ENCODE results near the gene ZNF367.

DNA sequence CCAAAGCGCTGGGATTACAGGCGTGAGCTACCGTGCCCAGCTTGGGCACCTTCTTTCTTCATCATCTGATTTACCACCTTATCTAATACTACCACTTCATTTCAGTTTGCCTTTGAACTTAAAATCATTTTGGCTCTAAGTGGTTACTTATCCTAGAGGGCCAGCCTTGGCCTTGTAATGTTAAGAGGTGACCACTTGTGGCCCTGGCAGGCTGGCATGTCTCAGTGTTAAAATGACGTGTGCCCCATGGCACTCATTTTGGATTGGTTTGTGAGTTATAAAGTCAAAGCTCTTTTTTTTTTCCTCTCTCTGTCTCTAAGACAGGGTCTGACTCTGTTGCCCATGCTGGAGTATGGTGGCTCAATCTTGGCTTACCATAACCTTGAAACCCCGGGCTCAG, 49.6 kb upstream of the ZNF367 start:
- TF ChIP-seq, protein P1, sequence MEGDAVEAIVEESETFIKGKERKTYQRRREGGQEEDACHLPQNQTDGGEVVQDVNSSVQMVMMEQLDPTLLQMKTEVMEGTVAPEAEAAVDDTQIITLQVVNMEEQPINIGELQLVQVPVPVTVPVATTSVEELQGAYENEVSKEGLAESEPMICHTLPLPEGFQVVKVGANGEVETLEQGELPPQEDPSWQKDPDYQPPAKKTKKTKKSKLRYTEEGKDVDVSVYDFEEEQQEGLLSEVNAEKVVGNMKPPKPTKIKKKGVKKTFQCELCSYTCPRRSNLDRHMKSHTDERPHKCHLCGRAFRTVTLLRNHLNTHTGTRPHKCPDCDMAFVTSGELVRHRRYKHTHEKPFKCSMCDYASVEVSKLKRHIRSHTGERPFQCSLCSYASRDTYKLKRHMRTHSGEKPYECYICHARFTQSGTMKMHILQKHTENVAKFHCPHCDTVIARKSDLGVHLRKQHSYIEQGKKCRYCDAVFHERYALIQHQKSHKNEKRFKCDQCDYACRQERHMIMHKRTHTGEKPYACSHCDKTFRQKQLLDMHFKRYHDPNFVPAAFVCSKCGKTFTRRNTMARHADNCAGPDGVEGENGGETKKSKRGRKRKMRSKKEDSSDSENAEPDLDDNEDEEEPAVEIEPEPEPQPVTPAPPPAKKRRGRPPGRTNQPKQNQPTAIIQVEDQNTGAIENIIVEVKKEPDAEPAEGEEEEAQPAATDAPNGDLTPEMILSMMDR (IDR thresholded peaks at IDR 0.05; ENCODE audit: poor library complexity, severe bottlenecking): no peak
- no peak for TF ChIP-seq MXI1 (conservative IDR thresholded peaks at IDR 0.05; ENCODE audit: poor library complexity, severe bottlenecking)
- no peak for TF ChIP-seq EZH2 (IDR thresholded peaks at IDR 0.05; ENCODE audit: borderline replicate concordance, insufficient read depth, low read length, poor library complexity, severe bottlenecking)
- TF ChIP-seq, protein P2, sequence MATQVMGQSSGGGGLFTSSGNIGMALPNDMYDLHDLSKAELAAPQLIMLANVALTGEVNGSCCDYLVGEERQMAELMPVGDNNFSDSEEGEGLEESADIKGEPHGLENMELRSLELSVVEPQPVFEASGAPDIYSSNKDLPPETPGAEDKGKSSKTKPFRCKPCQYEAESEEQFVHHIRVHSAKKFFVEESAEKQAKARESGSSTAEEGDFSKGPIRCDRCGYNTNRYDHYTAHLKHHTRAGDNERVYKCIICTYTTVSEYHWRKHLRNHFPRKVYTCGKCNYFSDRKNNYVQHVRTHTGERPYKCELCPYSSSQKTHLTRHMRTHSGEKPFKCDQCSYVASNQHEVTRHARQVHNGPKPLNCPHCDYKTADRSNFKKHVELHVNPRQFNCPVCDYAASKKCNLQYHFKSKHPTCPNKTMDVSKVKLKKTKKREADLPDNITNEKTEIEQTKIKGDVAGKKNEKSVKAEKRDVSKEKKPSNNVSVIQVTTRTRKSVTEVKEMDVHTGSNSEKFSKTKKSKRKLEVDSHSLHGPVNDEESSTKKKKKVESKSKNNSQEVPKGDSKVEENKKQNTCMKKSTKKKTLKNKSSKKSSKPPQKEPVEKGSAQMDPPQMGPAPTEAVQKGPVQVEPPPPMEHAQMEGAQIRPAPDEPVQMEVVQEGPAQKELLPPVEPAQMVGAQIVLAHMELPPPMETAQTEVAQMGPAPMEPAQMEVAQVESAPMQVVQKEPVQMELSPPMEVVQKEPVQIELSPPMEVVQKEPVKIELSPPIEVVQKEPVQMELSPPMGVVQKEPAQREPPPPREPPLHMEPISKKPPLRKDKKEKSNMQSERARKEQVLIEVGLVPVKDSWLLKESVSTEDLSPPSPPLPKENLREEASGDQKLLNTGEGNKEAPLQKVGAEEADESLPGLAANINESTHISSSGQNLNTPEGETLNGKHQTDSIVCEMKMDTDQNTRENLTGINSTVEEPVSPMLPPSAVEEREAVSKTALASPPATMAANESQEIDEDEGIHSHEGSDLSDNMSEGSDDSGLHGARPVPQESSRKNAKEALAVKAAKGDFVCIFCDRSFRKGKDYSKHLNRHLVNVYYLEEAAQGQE (IDR thresholded peaks at IDR 0.05; ENCODE audit: borderline replicate concordance): no peak
